ENCODE measurements around the gene GTSE1. TPM values are rescaled to one million over a fixed set of nuclear protein-coding genes. Genes with fewer than 3 reads are reported as not detected.

GTSE1 gene
- total RNA-seq, 1 donor from 2014 or later: 47.7 TPM

- H3K27me3 Mint-ChIP-seq (ENCODE audit: low read depth): peaks cover 15% of the 10 kb centered on the region
- no peak for DNase-seq (ENCODE audit: low spot score)
- no peaks in the 10 kb centered on the region for H3K9me3 Mint-ChIP-seq
- no peak overlapping the region for H3K4me3 Mint-ChIP-seq (ENCODE audit: low read depth)
- no peaks in the 10 kb centered on the region for H3K36me3 Mint-ChIP-seq (ENCODE audit: low read depth)
- H3K27ac Mint-ChIP-seq: no peak overlapping the region
- intact Hi-C loops (cut with micrococcal nuclease): no loop called here
- H3K4me1 Mint-ChIP-seq (ENCODE audit: low read depth): no peaks in the 10 kb centered on the region
These were observed 77.4 kb downstream of the GTSE1 start for GRCh38 chr22:46373921-46374662.

- DNase-seq (ENCODE audit: low spot score): no peak
- H3K4me1 Mint-ChIP-seq (ENCODE audit: low read depth): no peaks in the 10 kb centered on the region
- no peak overlapping the region for H3K4me3 Mint-ChIP-seq (ENCODE audit: low read depth)
- H3K9me3 Mint-ChIP-seq: no peaks in the 10 kb centered on the region
- H3K27me3 Mint-ChIP-seq (ENCODE audit: low read depth): peaks cover 15% of the 10 kb centered on the region
- no peak overlapping the region for H3K27ac Mint-ChIP-seq
- intact Hi-C loops (cut with micrococcal nuclease): no loop called here
- no peaks in the 10 kb centered on the region for H3K36me3 Mint-ChIP-seq (ENCODE audit: low read depth)
These were observed 78.2 kb downstream of the GTSE1 start for GRCh38 chr22:46374663-46375474.

- H3K4me3 Mint-ChIP-seq (ENCODE audit: low read depth): no peak overlapping the region
- H3K27ac Mint-ChIP-seq: no peak overlapping the region
- DNase-seq (ENCODE audit: low spot score): no peak
- intact Hi-C loops (cut with micrococcal nuclease): no loop called here
- H3K27me3 Mint-ChIP-seq (ENCODE audit: low read depth): peaks cover 15% of the 10 kb centered on the region
- H3K9me3 Mint-ChIP-seq: no peaks in the 10 kb centered on the region
- no peaks in the 10 kb centered on the region for H3K4me1 Mint-ChIP-seq (ENCODE audit: low read depth)
- no peaks in the 10 kb centered on the region for H3K36me3 Mint-ChIP-seq (ENCODE audit: low read depth)
These were observed 79.4 kb downstream of the GTSE1 start for GRCh38 chr22:46376111-46376510.

- DNase-seq (ENCODE audit: low spot score): no peak
- no peak overlapping the region for H3K4me3 Mint-ChIP-seq (ENCODE audit: low read depth)
- H3K27me3 Mint-ChIP-seq (ENCODE audit: low read depth): peaks cover 15% of the 10 kb centered on the region
- H3K36me3 Mint-ChIP-seq (ENCODE audit: low read depth): no peaks in the 10 kb centered on the region
- intact Hi-C loops (cut with micrococcal nuclease): no loop called here
- H3K27ac Mint-ChIP-seq: no peak overlapping the region
- no peaks in the 10 kb centered on the region for H3K9me3 Mint-ChIP-seq
- no peaks in the 10 kb centered on the region for H3K4me1 Mint-ChIP-seq (ENCODE audit: low read depth)
These were observed 80.3 kb downstream of the GTSE1 start for GRCh38 chr22:46376908-46377524.

- Mint-ChIP-seq H3K4me1 (ENCODE audit: low read depth) (no peaks in the 10 kb centered on the region), H3K4me3 (ENCODE audit: low read depth) (no peak overlapping the region), H3K27ac (no peak overlapping the region), H3K36me3 (ENCODE audit: low read depth) (no peaks in the 10 kb centered on the region), H3K9me3 (no peaks in the 10 kb centered on the region), H3K27me3 (ENCODE audit: low read depth) (peaks cover 14% of the 10 kb centered on the region)
- intact Hi-C loops (cut with micrococcal nuclease): no loop called here
- DNase-seq (ENCODE audit: low spot score): no peak
These were observed 81.1 kb downstream of the GTSE1 start for GRCh38 chr22:46377525-46378425.

GRCh38 chr22:46378426-46379065 lies 81.9 kb downstream of the GTSE1 start:
- no peaks in the 10 kb centered on the region for H3K9me3 Mint-ChIP-seq
- H3K27ac Mint-ChIP-seq: no peak overlapping the region
- H3K4me3 Mint-ChIP-seq (ENCODE audit: low read depth): no peak overlapping the region
- intact Hi-C loops (cut with micrococcal nuclease): no loop called here
- H3K27me3 Mint-ChIP-seq (ENCODE audit: low read depth): peaks cover 10% of the 10 kb centered on the region
- no peaks in the 10 kb centered on the region for H3K36me3 Mint-ChIP-seq (ENCODE audit: low read depth)
- no peak for DNase-seq (ENCODE audit: low spot score)
- no peaks in the 10 kb centered on the region for H3K4me1 Mint-ChIP-seq (ENCODE audit: low read depth)

GRCh38 chr22:46379066-46379930 lies 82.6 kb downstream of the GTSE1 start:
- Mint-ChIP-seq H3K4me1 (ENCODE audit: low read depth) (no peaks in the 10 kb centered on the region), H3K36me3 (ENCODE audit: low read depth) (no peaks in the 10 kb centered on the region), H3K27ac (no peak overlapping the region), H3K4me3 (ENCODE audit: low read depth) (no peak overlapping the region), H3K27me3 (ENCODE audit: low read depth) (peaks cover 4% of the 10 kb centered on the region), H3K9me3 (no peaks in the 10 kb centered on the region)
- intact Hi-C loops (cut with micrococcal nuclease): no loop called here
- DNase-seq (ENCODE audit: low spot score): no peak

- Mint-ChIP-seq H3K4me3 (ENCODE audit: low read depth) (no peak overlapping the region), H3K36me3 (ENCODE audit: low read depth) (no peaks in the 10 kb centered on the region), H3K4me1 (ENCODE audit: low read depth) (no peaks in the 10 kb centered on the region), H3K9me3 (no peaks in the 10 kb centered on the region), H3K27ac (no peak overlapping the region), H3K27me3 (ENCODE audit: low read depth) (peaks cover 1% of the 10 kb centered on the region)
- DNase-seq (ENCODE audit: low spot score): no peak
- intact Hi-C loops (cut with micrococcal nuclease): no loop called here
These were observed 83.4 kb downstream of the GTSE1 start for GRCh38 chr22:46380069-46380468.

Other genes starting within 250 kb of the GTSE1 start
- 14.0 and 14.5 TPM in 2 replicates for gene PPARA, start 146.3 kb upstream of the GTSE1 start, total RNA-seq
- 7.7 and 10.7 TPM in 2 replicates for gene CDPF1, start 46.6 kb upstream of the GTSE1 start, total RNA-seq
- not detected in 2 replicates for gene PKDREJ, start 33.5 kb upstream of the GTSE1 start, total RNA-seq
- gene TTC38, start 28.9 kb upstream of the GTSE1 start, total RNA-seq: 20.7 and 21.0 TPM in 2 replicates
- gene TRMU, start 38.8 kb downstream of the GTSE1 start, total RNA-seq: 74.1 and 76.0 TPM in 2 replicates
- 0.30 and 0.41 TPM in 2 replicates for gene CELSR1, start 240.8 kb downstream of the GTSE1 start, total RNA-seq